Gastroesophageal sphincter (tissue), 4 donors: ENCODE results near the gene KRTAP10-1. TPM values are rescaled to one million over a fixed set of nuclear protein-coding genes. Genes with fewer than 3 reads are reported as not detected.

Source experiments
- ATAC-seq: fragments of 150-250 bp; one replicate; pipeline ENCODE4 v1.9.1; 2016; ENCODE audit warnings: mild to moderate bottlenecking, moderate library complexity
- H3K27ac ChIP-seq, 4 donors: fragments of 200-600 bp; sonication (generic) in 3 of 4; 1 replicate in 3 of 4; 2 replicates in 1 of 4; pipeline ENCODE4 v1.5.1; 2016 to 2019
- H3K27me3 ChIP-seq: fragments of 200-600 bp; sonication (generic); one replicate; pipeline ENCODE4 v1.5.1; 2019
- H3K36me3 ChIP-seq, 2 donors: fragments of 200-600 bp; sonication (generic); one replicate each; pipeline ENCODE4 v1.5.1; 2019; ENCODE audit warnings: control low read depth in 1 of 2
- H3K4me1 ChIP-seq, 3 donors: fragments of 200-600 bp; sonication (generic); 1 replicate in 2 of 3; 2 replicates in 1 of 3; pipeline ENCODE4 v1.5.1; 2016 to 2019; ENCODE audit warnings: control low read depth in 2 of 3
- H3K4me3 ChIP-seq, 2 donors: fragments of 200-600 bp; sonication (generic); one replicate each; pipeline ENCODE4 v1.5.1; 2019; ENCODE audit warnings: mild to moderate bottlenecking in 1 of 2, moderate library complexity in 1 of 2
- H3K9me3 ChIP-seq, 3 donors: fragments of 200-600 bp; sonication (generic); one replicate each; pipeline ENCODE4 v1.5.1; 2017 to 2019; ENCODE audit warnings: control low read depth in 2 of 3
- CTCF ChIP-seq, 4 experiments: fragments of 200-600 bp in 2 of 4; fragments of 450-650 bp in 2 of 4; sonication (generic) in 1 of 4; IDR thresholded peaks; one replicate each; pipeline ENCODE4 v1.5.1; 2017 to 2019; ENCODE audit warnings: antibody characterized with exemption in 4 of 4, mild to moderate bottlenecking in 2 of 4, moderate library complexity in 2 of 4
- EP300 ChIP-seq: sonication (generic); formaldehyde crosslinking; IDR thresholded peaks from one replicate; pipeline ENCODE4 v1.6.1; 2017; ENCODE audit warnings: antibody characterized with exemption, mild to moderate bottlenecking
- POLR2A ChIP-seq, 2 donors: fragments of 450-650 bp; IDR thresholded peaks; one replicate each; pipeline ENCODE4 v1.6.1; 2017; ENCODE audit warnings: antibody characterized with exemption in 2 of 2, mild to moderate bottlenecking in 2 of 2, moderate library complexity in 1 of 2
- POLR2AphosphoS5 ChIP-seq: sonication (generic); formaldehyde crosslinking; IDR thresholded peaks from one replicate; pipeline ENCODE4 v1.6.1; 2017; ENCODE audit warnings: antibody characterized with exemption
- WGBS, 2 donors: methylation state at CpG; one replicate each; pipeline ENCODE4 v1.1.5; 2018; ENCODE audit warnings: low coverage in 1 of 2; 5-methylcytosine and 5-hydroxymethylcytosine counted together
- total RNA-seq, 4 donors: library from RNA; depleted of rRNA; stranded (reverse); fragments of >200 nt; gene quantifications; one replicate each; pipeline ENCODE4 v1.1.0, GENCODE V29; 2016

Gene KRTAP10-1
- total RNA-seq, 4 donors from 2014 or later, result not detected

- peak; percentile 27 for ATAC-seq
- 60% methylated on average over 1 of the region's 36 CpGs; no CpG with 5 or more reads in 1 of the 2 donors for WGBS, 2 donors
- peaks cover 68% of the 10 kb centered on the region for H3K27me3 ChIP-seq
- H3K9me3 ChIP-seq, result no peaks in the 10 kb centered on the region
- H3K4me1 ChIP-seq, result peaks cover 0 to 9% (median 5%) of the 10 kb centered on the region in 3 donors
- TF ChIP-seq CTCF (IDR thresholded peaks at IDR 0.05) (peak in 3 of 4 experiments; percentile 50 to 83 (median 75)), POLR2A (IDR thresholded peaks at IDR 0.05) (no peak)
- H3K36me3 ChIP-seq, result no peaks in the 10 kb centered on the region
- no peak overlapping the region for H3K27ac ChIP-seq
- H3K4me3 ChIP-seq, result peak overlapping the region in 1 of 2 donors; percentile 2
Measured at GRCh38 chr21:44510508-44511218, 29.3 kb downstream of the KRTAP10-1 start.

GRCh38 chr21:44510109-44510507, 29.9 kb downstream of the KRTAP10-1 start:
- H3K27ac ChIP-seq, result no peak overlapping the region
- no peaks in the 10 kb centered on the region for H3K9me3 ChIP-seq
- TF ChIP-seq POLR2A (IDR thresholded peaks at IDR 0.05) (no peak), EP300 (no peak), POLR2AphosphoS5 (no peak), CTCF (IDR thresholded peaks at IDR 0.05) (no peak)
- H3K36me3 ChIP-seq, result no peaks in the 10 kb centered on the region
- 60% methylated on average over 4 of the region's 18 CpGs; no CpG with 5 or more reads in 1 of the 2 donors for WGBS, 2 donors
- no peak for ATAC-seq
- peaks cover 0 to 9% (median 5%) of the 10 kb centered on the region in 3 donors for H3K4me1 ChIP-seq
- H3K4me3 ChIP-seq, result no peak overlapping the region
- peaks cover 68% of the 10 kb centered on the region for H3K27me3 ChIP-seq

GRCh38 chr21:44509539-44509938, 30.5 kb downstream of the KRTAP10-1 start:
- no peaks in the 10 kb centered on the region for H3K9me3 ChIP-seq
- peaks cover 68% of the 10 kb centered on the region for H3K27me3 ChIP-seq
- H3K4me3 ChIP-seq, result no peak overlapping the region
- no peaks in the 10 kb centered on the region for H3K36me3 ChIP-seq
- H3K4me1 ChIP-seq, result peaks cover 0 to 9% (median 5%) of the 10 kb centered on the region in 3 donors
- no peak overlapping the region for H3K27ac ChIP-seq
- WGBS, 2 donors, result 60 to 80% methylated on average over 1 to 9 of the region's 12 CpGs
- no peak for ATAC-seq
- no peak for TF ChIP-seq CTCF (IDR thresholded peaks at IDR 0.05)
- TF ChIP-seq POLR2A (IDR thresholded peaks at IDR 0.05), result no peak
- TF ChIP-seq POLR2AphosphoS5, result no peak
- no peak for TF ChIP-seq EP300

GRCh38 chr21:44508711-44509445, 31.1 kb downstream of the KRTAP10-1 start:
- no peak overlapping the region for H3K27ac ChIP-seq
- peaks cover 0 to 9% (median 5%) of the 10 kb centered on the region in 3 donors for H3K4me1 ChIP-seq
- no peaks in the 10 kb centered on the region for H3K9me3 ChIP-seq
- TF ChIP-seq EP300, result no peak
- no peak for TF ChIP-seq POLR2A (IDR thresholded peaks at IDR 0.05)
- TF ChIP-seq CTCF (IDR thresholded peaks at IDR 0.05), result no peak
- no peak for TF ChIP-seq POLR2AphosphoS5
- 80 to 81% methylated on average over 3 to 6 of the region's 30 CpGs for WGBS, 2 donors
- no peak for ATAC-seq
- no peak overlapping the region for H3K4me3 ChIP-seq
- H3K36me3 ChIP-seq, result no peaks in the 10 kb centered on the region
- peaks cover 68% of the 10 kb centered on the region for H3K27me3 ChIP-seq

GRCh38 chr21:44508426-44508710, 31.6 kb downstream of the KRTAP10-1 start:
- Histone ChIP-seq H3K36me3 (no peaks in the 10 kb centered on the region), H3K27me3 (peaks cover 72% of the 10 kb centered on the region), H3K27ac (no peak overlapping the region), H3K4me1 (peaks cover 0 to 9% (median 5%) of the 10 kb centered on the region in 3 donors), H3K4me3 (no peak overlapping the region), H3K9me3 (no peaks in the 10 kb centered on the region)
- WGBS, 2 donors, result 92 to 100% methylated on average over 2 to 7 of the region's 9 CpGs
- TF ChIP-seq CTCF (IDR thresholded peaks at IDR 0.05), result no peak
- TF ChIP-seq EP300, result no peak
- TF ChIP-seq POLR2AphosphoS5, result no peak
- TF ChIP-seq POLR2A (IDR thresholded peaks at IDR 0.05), result no peak
- no peak for ATAC-seq
